Stimulated activated CD8-positive, alpha-beta memory T cell treated with anti-CD3 and anti-CD28 coated beads, Interleukin-7, amount 100 ng/mL, for 24 hours (primary cell): Measurements from ENCODE around the gene ENTHD1.
"Not testable (repeated sequence)": the region's sequence is repeated elsewhere in the genome, so short reads cannot be mapped to it uniquely, and the experiment has no call there.

Experiments used
- DNase-seq: peaks from one replicate; pipeline ENCODE4 v3.0.0-alpha.2; 2020; ENCODE audit warnings: low read depth

ENTHD1 gene

DNA sequence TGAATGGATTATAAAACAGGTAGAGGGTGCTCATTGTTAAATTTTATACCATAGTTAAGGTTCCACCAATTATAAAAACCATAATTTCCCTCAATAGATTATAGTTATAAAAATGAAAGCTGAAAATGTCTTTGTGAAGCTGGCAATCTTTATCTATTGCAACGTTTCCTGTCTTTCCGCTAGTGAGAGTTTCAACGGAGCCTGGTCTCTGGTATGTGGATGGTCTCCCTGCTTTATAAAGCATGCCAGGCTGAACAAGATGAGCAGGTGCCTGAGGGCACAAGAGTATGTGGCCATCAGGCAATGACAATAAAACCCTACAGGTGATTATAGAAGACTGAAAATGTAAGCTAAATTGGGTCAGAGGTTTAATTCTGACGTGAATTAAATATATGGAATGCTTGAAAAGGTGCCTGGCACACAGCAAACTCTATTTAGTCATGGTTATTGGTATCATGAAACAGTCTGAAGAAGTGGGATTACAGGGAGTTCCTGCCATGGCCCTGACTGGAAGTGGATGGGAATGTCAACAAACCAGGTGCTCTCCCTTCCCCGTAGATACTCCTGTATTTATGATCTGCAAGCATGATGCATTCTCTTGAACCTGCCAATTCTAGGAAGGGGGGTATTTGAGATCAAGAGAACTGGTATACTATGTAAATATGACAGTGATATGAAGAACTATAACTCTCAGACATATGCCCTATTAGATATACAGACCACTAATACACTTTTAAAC, 115.7 kb downstream of the ENTHD1 start:
- DNase-seq = no peak

DNA sequence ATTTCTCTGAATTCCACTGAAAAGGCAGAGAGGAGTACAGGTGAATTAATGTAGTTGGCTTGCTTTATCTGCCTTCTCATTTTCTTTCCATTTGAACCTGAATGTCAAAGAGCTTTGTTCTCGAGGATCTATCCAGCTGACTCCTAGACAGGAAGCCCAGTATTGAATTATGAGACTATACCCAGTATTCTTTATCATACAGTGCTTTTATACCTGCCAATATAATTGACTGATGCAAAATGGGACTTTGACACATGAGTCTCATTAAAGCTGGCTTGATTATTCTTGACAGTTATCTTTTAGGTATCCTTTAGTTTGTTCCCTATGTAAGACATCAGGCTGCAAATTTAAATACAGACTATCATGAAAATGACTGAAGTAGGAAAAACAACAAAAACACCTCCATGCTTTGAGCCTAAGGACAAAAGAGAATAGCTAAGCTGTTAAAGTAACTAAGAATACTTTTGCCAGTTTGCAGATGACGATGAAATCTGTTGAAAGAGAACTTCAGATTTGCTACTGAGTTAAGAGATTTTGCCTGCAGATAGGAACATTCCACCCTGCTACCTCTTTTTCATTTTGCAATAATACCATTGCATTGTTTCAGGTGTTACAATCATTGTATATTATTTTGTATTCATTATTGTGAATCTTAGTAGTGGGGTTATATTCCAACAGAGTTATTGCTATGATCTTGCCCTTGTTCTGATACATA, 117.1 kb downstream of the ENTHD1 start:
- DNase-seq = no peak

- DNase-seq = no peak
Observed at GRCh38 chr22:39773976-39774539, 119.5 kb downstream of the ENTHD1 start.

DNA sequence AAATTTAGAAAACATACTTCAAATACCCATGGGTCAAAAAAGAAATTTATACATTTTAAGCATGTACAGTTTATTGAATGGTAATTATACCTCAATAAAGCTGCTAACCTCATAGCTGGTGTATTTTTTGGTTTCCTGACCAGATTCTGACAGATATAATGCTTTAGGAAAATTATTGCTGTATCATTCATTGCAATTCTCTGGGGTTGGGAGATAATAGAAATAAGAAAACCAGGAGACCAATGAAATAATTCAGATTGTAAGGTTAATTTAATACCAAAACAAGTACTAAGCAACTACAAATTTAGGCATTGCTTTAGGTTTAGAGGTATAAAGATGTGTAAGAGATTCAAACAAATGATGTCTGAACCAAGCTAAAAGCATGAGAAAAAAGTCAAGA, 120.1 kb downstream of the ENTHD1 start:
- DNase-seq = no peak

DNA sequence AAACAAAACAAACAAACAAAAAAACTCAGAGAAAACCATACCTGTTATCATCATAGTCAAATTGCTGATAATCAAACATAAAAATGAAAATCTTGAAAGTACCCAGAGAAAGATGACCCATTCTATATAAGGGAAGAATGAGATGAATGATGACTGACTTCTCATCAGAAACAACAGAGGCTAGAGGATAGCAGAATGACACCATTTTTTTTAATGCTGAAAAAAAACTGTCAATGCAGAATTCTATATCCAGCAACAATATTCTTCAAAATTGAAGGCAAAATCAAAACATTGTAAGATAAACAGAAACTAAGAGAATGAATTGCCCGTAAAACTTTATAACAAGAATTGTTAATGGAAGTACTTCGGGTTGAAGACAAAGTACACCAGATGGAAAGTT, 122.1 kb downstream of the ENTHD1 start:
- no peak for DNase-seq

DNA sequence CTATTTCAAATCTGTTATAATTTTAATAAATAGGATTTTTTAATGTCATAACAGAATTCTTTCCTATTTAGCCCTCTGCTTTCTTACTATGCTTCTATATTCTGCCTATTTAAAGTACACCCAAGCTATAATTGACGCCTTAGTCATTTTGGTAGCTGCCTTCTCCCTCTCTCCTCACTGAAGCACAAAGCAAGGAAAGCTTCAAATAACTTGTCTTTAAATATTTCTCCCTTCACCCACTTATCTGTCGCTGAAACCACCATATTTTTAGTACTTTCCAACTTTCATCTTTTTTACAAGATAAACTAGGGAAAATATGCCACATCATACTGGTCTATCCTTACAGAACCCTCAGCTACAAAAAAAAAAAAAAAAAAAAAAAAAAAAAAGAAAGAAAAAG, 127.9 kb downstream of the ENTHD1 start:
- no peak for DNase-seq

DNA sequence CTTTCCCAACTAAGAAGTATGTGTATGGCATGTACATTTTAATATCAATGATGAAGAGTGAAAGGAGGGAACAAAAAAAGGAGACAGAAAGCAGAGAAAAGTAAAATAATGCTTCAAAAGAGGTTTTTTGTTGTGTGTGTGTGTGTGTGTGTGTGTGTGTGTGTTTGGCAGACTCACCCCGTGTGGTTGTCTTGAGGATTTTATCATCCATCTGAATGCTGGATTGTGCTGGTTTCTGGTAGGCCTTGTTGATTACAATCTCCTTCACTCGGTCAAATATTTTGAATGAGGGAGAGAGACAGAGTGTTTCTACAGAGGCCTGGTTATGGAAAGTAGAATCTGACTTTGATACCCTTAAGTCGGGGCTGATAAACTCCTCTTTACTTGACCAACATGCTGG, 128.5 kb downstream of the ENTHD1 start:
- no peak for DNase-seq

- DNase-seq = no peak
Observed at GRCh38 chr22:39763276-39763675, 130.3 kb downstream of the ENTHD1 start.

DNA sequence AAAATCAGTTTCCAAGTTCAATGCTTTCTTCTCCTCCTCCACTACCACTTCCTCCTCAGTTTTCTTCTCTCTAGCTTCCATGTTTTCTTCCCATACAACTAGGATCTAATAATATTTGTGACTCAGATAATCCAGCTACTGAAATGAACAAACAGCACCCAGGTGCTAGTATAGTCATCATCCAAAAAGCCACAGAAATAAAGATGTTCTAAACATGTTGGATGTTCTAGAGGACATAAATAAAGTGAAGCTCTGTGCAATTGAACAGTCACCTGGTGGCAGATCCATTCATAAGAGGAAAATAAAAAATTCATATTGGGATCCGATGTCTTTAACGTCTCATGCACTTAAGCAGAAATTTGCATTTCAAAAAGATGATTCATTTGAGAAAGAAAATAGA, 142.8 kb downstream of the ENTHD1 start:
- no peak for DNase-seq

GRCh38 chr22:39748877-39749276, 144.7 kb downstream of the ENTHD1 start:
- DNase-seq = no peak

- DNase-seq = no peak
Observed at GRCh38 chr22:39746600-39747262, 146.8 kb downstream of the ENTHD1 start.

DNA sequence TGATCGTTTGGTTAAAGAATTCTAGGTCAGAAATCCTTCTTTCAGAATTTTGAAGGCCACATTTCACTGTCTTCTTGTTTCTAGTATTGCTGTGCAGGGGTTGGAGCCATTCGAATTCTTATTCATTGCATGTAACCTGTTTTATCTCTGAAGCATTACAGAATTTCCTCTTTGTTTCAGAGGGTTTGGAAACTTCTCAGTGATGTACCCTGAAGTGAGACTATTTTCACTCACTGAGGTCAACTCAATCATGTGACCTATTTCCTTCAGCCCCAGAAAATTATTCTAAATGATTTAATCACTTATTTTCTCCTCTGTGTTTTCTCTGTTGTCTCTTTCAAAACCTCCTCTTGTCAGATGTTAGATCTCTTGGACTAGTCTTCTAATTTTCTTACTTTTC, 147.8 kb downstream of the ENTHD1 start:
- DNase-seq = no peak

DNA sequence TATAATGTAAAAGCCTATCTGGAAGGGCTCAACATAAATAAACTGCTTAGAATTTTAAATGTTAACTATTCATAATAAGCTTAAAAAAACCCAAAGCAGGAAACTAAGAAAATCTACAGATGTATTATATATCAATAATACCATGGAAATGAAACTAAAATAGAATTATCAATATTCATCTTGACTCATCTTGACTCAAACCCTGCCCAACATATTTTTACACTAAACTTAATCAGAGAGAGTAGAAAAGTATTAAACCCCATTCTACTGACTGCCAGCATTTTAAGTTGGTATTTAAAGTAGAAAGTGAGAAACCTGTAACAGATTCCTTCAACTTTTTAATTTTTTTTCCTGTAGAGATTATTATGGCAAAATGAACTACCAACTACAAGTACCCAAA, 149.2 kb downstream of the ENTHD1 start:
- no peak for DNase-seq

GRCh38 chr22:39743935-39744334, 149.6 kb downstream of the ENTHD1 start:
- DNase-seq = no peak

DNA sequence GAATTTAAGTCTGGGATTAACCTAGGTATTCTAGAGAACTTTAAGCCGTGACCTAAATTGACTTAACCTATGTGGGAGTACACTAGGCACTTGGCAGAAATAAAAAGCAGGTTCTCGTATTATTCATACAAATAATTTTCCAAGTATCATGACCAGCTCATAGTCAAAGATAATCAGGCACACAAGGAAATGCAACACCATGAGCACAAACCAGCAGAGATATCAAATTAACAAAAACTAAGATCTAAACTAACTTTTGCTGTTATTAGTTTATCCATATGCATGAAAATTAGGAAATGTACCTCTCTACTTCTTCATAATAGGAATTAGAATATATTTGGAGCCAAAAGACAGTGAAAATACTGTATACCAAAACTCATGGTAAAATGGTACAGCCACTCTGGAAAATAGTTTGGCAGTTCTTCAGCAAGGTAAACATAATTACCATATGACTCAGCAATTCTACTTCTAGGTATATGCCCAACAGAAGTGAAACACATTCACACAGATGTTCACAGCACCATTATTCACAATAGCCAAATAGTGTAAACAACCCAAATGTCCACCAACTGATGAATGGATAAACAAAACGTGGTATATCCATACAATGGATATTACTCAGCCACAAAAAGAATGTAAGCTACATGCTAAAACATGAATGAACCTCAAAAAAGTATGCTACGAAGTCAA, 154.1 kb downstream of the ENTHD1 start:
- no peak for DNase-seq

- no peak for DNase-seq
Observed at GRCh38 chr22:39738746-39739145, 154.8 kb downstream of the ENTHD1 start.

- no peak for DNase-seq
Observed at GRCh38 chr22:39735776-39736175, 157.8 kb downstream of the ENTHD1 start.

DNA sequence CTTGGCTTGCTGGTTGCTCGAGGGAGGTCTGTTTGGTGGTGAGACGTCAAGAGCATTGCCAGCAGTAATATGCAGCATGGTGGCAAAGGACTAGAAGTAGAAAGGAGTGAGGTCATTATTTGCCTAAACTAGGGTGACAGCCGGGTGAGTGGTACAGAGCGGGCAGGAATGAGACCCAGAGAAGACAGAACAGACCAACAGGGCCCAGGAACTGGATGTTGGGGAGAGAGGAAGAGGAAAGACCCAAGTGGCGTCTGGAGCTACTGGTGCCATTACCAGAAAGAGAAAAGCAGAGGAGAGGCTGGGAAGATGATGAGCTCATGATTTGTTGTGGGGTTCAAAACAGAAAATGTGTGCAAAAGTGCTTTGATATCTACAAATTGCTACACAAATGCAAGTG, 158.7 kb downstream of the ENTHD1 start:
- DNase-seq = no peak

DNA sequence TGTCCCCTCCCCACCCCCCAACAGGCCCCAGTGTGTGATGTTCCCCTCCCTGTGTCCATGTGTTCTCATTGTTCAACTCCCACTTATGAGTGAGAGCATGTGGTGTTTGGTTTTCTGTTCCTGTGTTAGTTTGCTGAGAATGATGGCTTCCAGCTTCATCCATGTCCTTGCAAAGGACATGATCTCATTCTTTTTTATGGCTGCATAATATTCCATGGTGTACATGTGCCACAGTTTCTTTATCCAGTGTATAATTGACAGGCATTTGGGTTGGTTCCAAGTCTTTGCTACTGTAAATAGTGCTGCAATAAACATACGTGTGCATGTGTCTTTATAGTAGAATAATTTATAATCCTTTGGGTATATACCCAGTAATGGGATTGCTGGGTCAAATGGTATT, 159.5 kb downstream of the ENTHD1 start:
- DNase-seq = not testable (repeated sequence)

DNA sequence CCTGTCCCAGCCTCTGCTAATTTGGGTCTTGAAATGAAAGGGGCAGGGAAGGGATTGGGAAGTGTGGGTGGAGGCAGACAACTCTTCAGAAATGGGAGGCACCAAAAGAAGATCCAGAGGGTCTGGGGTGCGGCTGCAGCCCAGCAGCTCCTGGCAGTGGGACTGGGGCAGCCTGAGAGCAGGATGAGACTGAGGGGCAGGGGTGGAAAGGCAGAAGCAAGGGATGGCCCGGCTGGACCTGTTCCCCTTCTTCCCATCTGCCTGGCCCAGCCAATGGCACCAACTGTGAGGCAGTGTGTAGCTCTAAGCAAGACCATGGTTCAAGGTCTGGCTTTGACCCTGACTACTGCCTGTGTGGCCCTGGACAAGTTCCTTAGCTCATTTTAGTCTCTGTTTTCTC, 160.4 kb downstream of the ENTHD1 start:
- DNase-seq = no peak

GRCh38 chr22:39732625-39733024, 160.9 kb downstream of the ENTHD1 start:
- DNase-seq = no peak

GRCh38 chr22:39731881-39732555, 161.5 kb downstream of the ENTHD1 start:
- DNase-seq = no peak
